ENCODE data around the gene TBCK.

- no peak for TF ChIP-seq POLR2A (IDR thresholded peaks at IDR 0.05; ENCODE audit: borderline replicate concordance, extremely low read depth, insufficient read depth, insufficient read length)
- TF ChIP-seq EZH2 (IDR thresholded peaks at IDR 0.05): no peak
- no peak for TF ChIP-seq CTCF (IDR thresholded peaks at IDR 0.05 in 2 of 3, conservative IDR thresholded peaks at IDR 0.05 in 1 of 3; ENCODE audit: borderline replicate concordance in 1 of 3, insufficient read depth in 1 of 3, low read depth in 2 of 3, low read length in 2 of 3)
- TF ChIP-seq RAD21 (IDR thresholded peaks at IDR 0.05; ENCODE audit: low read depth): no peak
- no peak for TF ChIP-seq REST (IDR thresholded peaks at IDR 0.05; ENCODE audit: low read depth)
- no peak for TF ChIP-seq FOSL1 (IDR thresholded peaks at IDR 0.05; ENCODE audit: low read depth)
- TF ChIP-seq TCF7L2 (IDR thresholded peaks at IDR 0.05; ENCODE audit: borderline replicate concordance, extremely low read depth, insufficient read depth, insufficient read length): no peak
- no peak for TF ChIP-seq ZBTB33 (IDR thresholded peaks at IDR 0.05; ENCODE audit: extremely low read depth, insufficient replicate concordance, low read length)
- no peak for TF ChIP-seq SIN3A (IDR thresholded peaks at IDR 0.05; ENCODE audit: low read depth)
- no peak for TF ChIP-seq ATF3 (IDR thresholded peaks at IDR 0.05)
- no peak for TF ChIP-seq JUND (IDR thresholded peaks at IDR 0.05)
- no peak for TF ChIP-seq CEBPB (IDR thresholded peaks at IDR 0.05; ENCODE audit: low read depth)
These were observed 14.0 kb downstream of the TBCK start for GRCh38 chr4:106302062-106302438.
